ENCODE data around the gene FDPS.
A peak's percentile ranks its signal among the peaks of the same experiment; 100 is the strongest.

FDPS gene

GRCh38 chr1:155261852-155262673 lies 46.6 kb upstream of the FDPS start, which contains the start of gene SCAMP3:
Gene SCAMP3, minus strand, starts transcription at chr1:155262360. Its CDS starts 209 bp downstream, at chr1:155262151.
- TF ChIP-seq CTCF (IDR thresholded peaks at IDR 0.05; ENCODE audit: low read depth, low read length, poor library complexity, severe bottlenecking) (no peak), EZH2phosphoT487 (IDR thresholded peaks at IDR 0.05; ENCODE audit: borderline replicate concordance, low read length) (no peak)
- H3K79me2 ChIP-seq (ENCODE audit: control insufficient read depth, low read length): peaks cover 21% of the 10 kb centered on the region
- H3K4me1 ChIP-seq (ENCODE audit: control insufficient read depth, low read length): peaks cover 19% of the 10 kb centered on the region
- H3K27me3 ChIP-seq (ENCODE audit: control insufficient read depth, low read length): no peaks in the 10 kb centered on the region
- H3F3A ChIP-seq (ENCODE audit: control insufficient read depth, insufficient read depth): peaks cover 37% of the 10 kb centered on the region
- peak within 1 kb of the TSS; percentile 34 for H3K27ac ChIP-seq (ENCODE audit: low read depth, low read length)
- no peaks in the 10 kb centered on the region for H3K9me3 ChIP-seq (ENCODE audit: control insufficient read depth, insufficient read depth, low read length)
- H3K4me2 ChIP-seq (ENCODE audit: low read length): peak within 1 kb of the TSS; percentile 91
- peaks cover 72% of the 10 kb centered on the region for H3K36me3 ChIP-seq (ENCODE audit: control insufficient read depth, low read length)
- H3K9me2 ChIP-seq (replicated peaks; ENCODE audit: control insufficient read depth, low read length): no peaks in the 10 kb centered on the region
- H4K20me1 ChIP-seq (ENCODE audit: control insufficient read depth, insufficient read depth, low read depth, low read length): no peaks in the 10 kb centered on the region
- peak within 1 kb of the TSS; percentile 84 for H3K4me3 ChIP-seq (ENCODE audit: low read length)

GRCh38 chr1:155263067-155263466 lies 45.6 kb upstream of the FDPS start:
- Histone ChIP-seq H3K4me3 (ENCODE audit: low read length) (no peak overlapping the region), H3K27me3 (ENCODE audit: control insufficient read depth, low read length) (no peaks in the 10 kb centered on the region), H3K9me3 (ENCODE audit: control insufficient read depth, insufficient read depth, low read length) (no peaks in the 10 kb centered on the region), H3K4me1 (ENCODE audit: control insufficient read depth, low read length) (peaks cover 19% of the 10 kb centered on the region), H3K9me2 (replicated peaks; ENCODE audit: control insufficient read depth, low read length) (no peaks in the 10 kb centered on the region), H3K79me2 (ENCODE audit: control insufficient read depth, low read length) (peaks cover 21% of the 10 kb centered on the region), H3F3A (ENCODE audit: control insufficient read depth, insufficient read depth) (peaks cover 36% of the 10 kb centered on the region), H4K20me1 (ENCODE audit: control insufficient read depth, insufficient read depth, low read depth, low read length) (no peaks in the 10 kb centered on the region), H3K36me3 (ENCODE audit: control insufficient read depth, low read length) (peaks cover 77% of the 10 kb centered on the region), H3K27ac (ENCODE audit: low read depth, low read length) (no peak overlapping the region), H3K4me2 (ENCODE audit: low read length) (no peak overlapping the region)
- TF ChIP-seq CTCF (IDR thresholded peaks at IDR 0.05; ENCODE audit: low read depth, low read length, poor library complexity, severe bottlenecking) (no peak), EZH2phosphoT487 (IDR thresholded peaks at IDR 0.05; ENCODE audit: borderline replicate concordance, low read length) (no peak)

GRCh38 chr1:155266553-155266952 lies 42.1 kb upstream of the FDPS start:
- Histone ChIP-seq H3K79me2 (ENCODE audit: control insufficient read depth, low read length) (peaks cover 27% of the 10 kb centered on the region), H3K4me2 (ENCODE audit: low read length) (no peak overlapping the region), H3K4me1 (ENCODE audit: control insufficient read depth, low read length) (peaks cover 8% of the 10 kb centered on the region), H3F3A (ENCODE audit: control insufficient read depth, insufficient read depth) (peaks cover 40% of the 10 kb centered on the region), H3K27me3 (ENCODE audit: control insufficient read depth, low read length) (no peaks in the 10 kb centered on the region), H3K27ac (ENCODE audit: low read depth, low read length) (no peak overlapping the region), H3K4me3 (ENCODE audit: low read length) (no peak overlapping the region), H3K9me3 (ENCODE audit: control insufficient read depth, insufficient read depth, low read length) (no peaks in the 10 kb centered on the region), H3K36me3 (ENCODE audit: control insufficient read depth, low read length) (peaks cover 88% of the 10 kb centered on the region), H3K9me2 (replicated peaks; ENCODE audit: control insufficient read depth, low read length) (no peaks in the 10 kb centered on the region), H4K20me1 (ENCODE audit: control insufficient read depth, insufficient read depth, low read depth, low read length) (no peaks in the 10 kb centered on the region; the same call in 1 of the 2 replicates)
- TF ChIP-seq EZH2phosphoT487 (IDR thresholded peaks at IDR 0.05; ENCODE audit: borderline replicate concordance, low read length) (no peak), CTCF (IDR thresholded peaks at IDR 0.05; ENCODE audit: low read depth, low read length, poor library complexity, severe bottlenecking) (no peak)
